ENCODE measurements around the gene FRMD4A.

GRCh38 chr10:14009371-14010100 lies 321.2 kb downstream of the FRMD4A start:
- no peak for TF ChIP-seq CTCF (conservative IDR thresholded peaks at IDR 0.05 in 1 of 2, IDR thresholded peaks at IDR 0.05 in 1 of 2; ENCODE audit: extremely low read depth in 1 of 2, insufficient read depth in 1 of 2, low read depth in 1 of 2, low read length in 2 of 2)
- TF ChIP-seq EZH2 (IDR thresholded peaks at IDR 0.05; ENCODE audit: borderline replicate concordance, low read length), result no peak
